Liver (tissue), 3 donors: ENCODE results near the gene SCLY.

ENCODE experiments used
- CTCF ChIP-seq: fragments of 150-350 bp; IDR thresholded peaks from 2 replicates; pipeline ENCODE4 v1.5.1; 2017; ENCODE audit warnings: improper control_type of control experiment, low read depth, low read length; ENCODE audit not compliant: missing input control
- EGR1 ChIP-seq, 2 donors: IDR thresholded peaks; 2 replicates each; pipeline ENCODE4 v1.6.1; 2016 to 2018; ENCODE audit warnings: antibody characterized with exemption in 2 of 2, low read depth in 2 of 2
- GABPA ChIP-seq, 2 donors: IDR thresholded peaks in 1 of 2; conservative IDR thresholded peaks in 1 of 2; 2 replicates each; pipeline ENCODE4 v1.6.1; 2016; ENCODE audit warnings: antibody characterized with exemption in 2 of 2, mild to moderate bottlenecking in 1 of 2, moderate library complexity in 1 of 2
- HNF4A ChIP-seq, 2 donors: conservative IDR thresholded peaks; 2 replicates each; pipeline ENCODE4 v1.6.1; 2016; ENCODE audit warnings: antibody characterized with exemption in 2 of 2, mild to moderate bottlenecking in 2 of 2
- JUND ChIP-seq, 2 donors: IDR thresholded peaks; 2 replicates each; pipeline ENCODE4 v1.6.1; 2016; ENCODE audit warnings: antibody characterized with exemption in 2 of 2
- MAX ChIP-seq: IDR thresholded peaks from 2 replicates; pipeline ENCODE4 v1.6.1; 2016; ENCODE audit warnings: antibody characterized with exemption
- RAD21 ChIP-seq, 2 donors: IDR thresholded peaks; 2 replicates each; pipeline ENCODE4 v1.6.1; 2016; ENCODE audit warnings: antibody characterized with exemption in 2 of 2, mild to moderate bottlenecking in 2 of 2
- REST ChIP-seq: IDR thresholded peaks from 2 replicates; pipeline ENCODE4 v1.6.1; 2016; ENCODE audit warnings: antibody characterized with exemption, mild to moderate bottlenecking
- RXRA ChIP-seq, 2 donors: IDR thresholded peaks; 2 replicates each; pipeline ENCODE4 v1.6.1; 2017 to 2018; ENCODE audit warnings: antibody characterized with exemption in 2 of 2, mild to moderate bottlenecking in 1 of 2
- SP1 ChIP-seq: IDR thresholded peaks from 2 replicates; pipeline ENCODE4 v1.6.1; 2018; ENCODE audit warnings: antibody characterized with exemption, mild to moderate bottlenecking
- TAF1 ChIP-seq: conservative IDR thresholded peaks from 2 replicates; pipeline ENCODE4 v1.6.1; 2016; ENCODE audit warnings: antibody characterized with exemption, mild to moderate bottlenecking
- YY1 ChIP-seq: IDR thresholded peaks from 2 replicates; pipeline ENCODE4 v1.6.1; 2016; ENCODE audit warnings: antibody characterized with exemption, mild to moderate bottlenecking
- ZBTB33 ChIP-seq: IDR thresholded peaks from 2 replicates; pipeline ENCODE4 v1.6.1; 2016; ENCODE audit warnings: antibody characterized with exemption
- donor health status: healthy.
- donor health status: healthy.

- TF ChIP-seq CTCF (no peak), YY1 (no peak), EGR1 (IDR thresholded peaks at IDR 0.05; ENCODE audit: low read depth in 2 of 2) (no peak), GABPA (IDR thresholded peaks at IDR 0.05 in 1 of 2, conservative IDR thresholded peaks at IDR 0.05 in 1 of 2) (no peak), REST (no peak), SP1 (no peak), JUND (IDR thresholded peaks at IDR 0.05) (no peak), TAF1 (no peak), MAX (no peak), RAD21 (IDR thresholded peaks at IDR 0.05) (no peak), ZBTB33 (no peak), HNF4A (conservative IDR thresholded peaks at IDR 0.05) (no peak), RXRA (IDR thresholded peaks at IDR 0.05) (no peak)
Measured at GRCh38 chr2:238128534-238129001, 67.8 kb downstream of the SCLY start.
